Prostate gland (tissue), 2 donors: ENCODE results near the gene DMAC2.

Experiments
- CTCF ChIP-seq, 4 experiments: fragments of 200-600 bp in 2 of 4; fragments of 450-650 bp in 2 of 4; sonication (generic) in 2 of 4; IDR thresholded peaks; 1 replicate in 3 of 4; 2 replicates in 1 of 4; pipeline ENCODE4 v1.5.1; 2016 to 2019; ENCODE audit warnings: antibody characterized with exemption in 4 of 4, mild to moderate bottlenecking in 2 of 4, moderate library complexity in 2 of 4
- POLR2A ChIP-seq: fragments of 450-650 bp; IDR thresholded peaks from one replicate; pipeline ENCODE4 v1.6.1; 2016; ENCODE audit warnings: antibody characterized with exemption, mild to moderate bottlenecking
- POLR2AphosphoS5 ChIP-seq: sonication (generic); formaldehyde crosslinking; IDR thresholded peaks from one replicate; pipeline ENCODE4 v1.6.1; 2017; ENCODE audit warnings: antibody characterized with exemption

- no peak for TF ChIP-seq CTCF (IDR thresholded peaks at IDR 0.05)
- TF ChIP-seq POLR2A, result no peak
- TF ChIP-seq POLR2AphosphoS5, result no peak
Observed at GRCh38 chr19:41384351-41384750, 55.4 kb downstream of the DMAC2 start.
